NCI-H1930 (cell line): Measurements from ENCODE around the gene CRIP3.
"Not testable (repeated sequence)": the region's sequence is repeated elsewhere in the genome, so short reads cannot be mapped to it uniquely, and the experiment has no call there.

ENCODE experiments used
- DNase-seq, 2 experiments: peaks; one replicate each; lab custom pipeline; 2025; lab: John Stamatoyannopoulos, UW

CRIP3 gene

GRCh38 chr6:43308101-43308989, at the start of gene CRIP3:
TSS of gene CRIP3 (minus strand) at chr6:43308826. CDS start at chr6:43308792, 34 bp downstream.
- peak in 1 of 2 experiments; percentile 33 for DNase-seq

DNA sequence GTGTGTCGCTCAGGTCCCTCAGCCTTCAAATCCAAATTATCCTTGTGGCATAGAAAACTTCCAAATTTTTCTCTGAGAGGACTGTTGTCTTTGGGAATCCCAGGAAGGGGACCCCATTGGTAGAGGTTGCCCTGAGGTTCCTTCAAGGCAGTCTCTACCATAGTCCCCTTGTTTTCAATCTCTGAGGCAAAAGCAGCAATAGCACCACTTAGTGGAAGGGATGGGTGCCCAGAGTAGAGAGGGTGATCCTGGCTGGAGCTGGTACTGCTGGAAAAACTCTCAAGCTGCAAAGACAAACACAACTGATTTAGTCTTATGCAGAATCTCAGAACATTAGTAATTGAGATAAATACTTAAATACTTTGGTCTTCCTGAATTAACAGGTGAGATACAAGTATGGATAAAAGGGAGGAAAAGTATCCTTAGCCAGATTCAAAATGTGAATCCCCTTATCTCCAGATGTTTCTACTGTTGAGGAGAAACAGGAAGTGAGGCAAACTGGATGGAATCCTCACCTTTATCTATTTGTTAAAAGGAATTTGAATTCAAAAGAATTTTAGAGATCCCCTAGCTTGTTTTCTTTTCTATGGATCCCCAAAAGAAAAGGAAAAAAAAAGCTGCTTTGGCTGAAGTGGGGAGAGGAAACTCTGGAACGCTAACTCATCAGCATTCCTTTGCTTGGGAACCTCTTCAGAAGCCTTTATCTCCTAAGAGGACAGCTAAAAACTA, 47.4 kb upstream of the CRIP3 start:
- no peak for DNase-seq

DNA sequence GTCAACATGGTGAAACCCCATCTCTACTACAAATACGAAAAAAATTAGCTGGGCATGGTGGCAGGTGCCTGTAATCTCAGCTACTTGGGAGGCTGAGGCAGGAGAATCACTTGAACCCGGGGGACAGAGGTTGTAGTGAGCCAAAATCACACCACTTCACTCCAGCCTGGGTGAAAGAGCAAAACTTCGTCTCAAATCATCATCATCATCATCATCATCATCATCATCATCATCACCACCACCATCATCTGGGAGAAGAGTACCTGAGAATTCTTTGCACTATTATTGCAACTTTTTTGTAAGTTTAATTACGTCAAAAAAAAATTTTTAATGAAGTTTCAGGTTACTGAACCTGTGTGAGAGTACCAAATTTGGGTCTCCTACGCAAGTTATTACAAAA, 43.3 kb upstream of the CRIP3 start:
- not testable (repeated sequence) for DNase-seq

DNA sequence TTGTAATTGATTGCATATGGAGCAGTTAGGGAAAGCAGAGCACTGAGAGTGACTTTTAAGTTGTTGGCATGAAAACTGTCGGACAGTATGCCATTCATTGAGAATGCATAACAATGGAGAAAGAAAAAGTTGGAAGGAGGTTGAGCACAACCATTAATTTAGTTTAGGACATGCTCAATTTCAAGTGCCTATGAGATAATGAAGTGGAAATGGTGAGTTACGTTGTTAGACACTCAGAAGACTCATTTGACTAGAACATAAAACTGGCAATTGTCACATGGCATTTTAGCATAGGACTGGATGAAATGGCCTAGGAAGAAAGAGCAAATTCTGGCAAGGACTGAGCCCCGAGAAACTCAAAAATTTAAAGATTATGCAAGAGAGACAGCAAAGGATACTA, 38.8 kb upstream of the CRIP3 start:
- no peak for DNase-seq

- no peak for DNase-seq
Observed at GRCh38 chr6:43347021-43347420, 38.4 kb upstream of the CRIP3 start.

DNA sequence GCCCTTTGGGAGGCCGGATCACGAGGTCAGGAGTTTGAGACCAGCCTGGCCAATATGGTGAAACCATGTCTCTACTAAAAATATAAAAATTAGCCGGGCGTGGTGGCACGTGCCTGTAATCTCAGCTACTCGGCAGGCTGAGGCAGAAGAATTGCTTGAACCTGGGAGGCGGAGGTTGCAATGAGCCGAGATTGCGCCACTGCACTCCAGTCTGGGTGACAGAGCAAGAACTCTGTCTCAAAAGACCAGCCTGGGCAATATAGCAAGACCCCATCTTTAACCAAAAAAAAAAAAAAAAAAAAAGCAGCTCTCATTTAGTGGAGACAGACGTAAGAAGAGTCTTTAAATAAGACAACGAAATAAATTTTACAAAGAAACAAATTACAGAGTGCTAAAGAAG, 37.6 kb upstream of the CRIP3 start:
- not testable (repeated sequence) for DNase-seq

GRCh38 chr6:43339168-43339567, 30.5 kb upstream of the CRIP3 start:
- no peak for DNase-seq

DNA sequence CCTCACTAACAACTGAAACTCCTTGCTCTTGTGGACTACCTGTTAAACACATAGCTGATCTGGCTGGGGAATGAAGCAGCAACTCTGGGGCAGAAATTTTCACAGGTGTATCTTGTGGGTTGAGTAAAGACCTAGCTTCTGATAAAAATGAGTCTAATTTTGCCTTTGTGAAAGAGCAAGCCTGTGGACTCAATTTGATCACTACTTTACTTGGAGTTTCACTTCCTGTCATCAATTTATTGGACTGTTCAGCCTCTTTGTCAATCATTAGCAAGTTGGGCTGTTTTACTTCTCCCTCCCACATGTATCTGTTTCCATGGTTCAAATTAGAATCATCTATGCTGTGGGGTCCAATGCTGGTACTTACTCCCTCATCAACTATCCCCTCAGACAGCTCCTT, 29.6 kb upstream of the CRIP3 start:
- no peak for DNase-seq

- DNase-seq: no peak
Observed at GRCh38 chr6:43336382-43336781, 27.8 kb upstream of the CRIP3 start.

DNA sequence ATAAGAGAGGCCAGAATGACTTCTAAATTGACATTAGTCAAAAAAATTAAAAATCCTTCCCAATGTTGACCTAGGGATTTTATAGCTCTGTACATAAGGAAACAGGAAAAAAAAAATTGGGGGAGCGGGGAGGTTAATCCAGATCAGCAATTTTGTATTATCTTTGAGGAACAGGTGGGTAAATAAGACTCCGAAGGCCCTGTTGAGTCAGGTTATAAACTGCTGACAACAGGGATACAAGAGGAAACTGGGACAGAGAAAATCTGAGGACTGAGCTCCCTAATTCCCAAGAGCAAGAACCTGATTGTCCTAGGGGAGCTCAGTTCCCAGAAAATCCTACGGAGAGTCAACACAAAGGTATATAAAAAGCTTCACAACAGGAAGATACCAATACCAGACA, 26.8 kb upstream of the CRIP3 start:
- no peak for DNase-seq

DNA sequence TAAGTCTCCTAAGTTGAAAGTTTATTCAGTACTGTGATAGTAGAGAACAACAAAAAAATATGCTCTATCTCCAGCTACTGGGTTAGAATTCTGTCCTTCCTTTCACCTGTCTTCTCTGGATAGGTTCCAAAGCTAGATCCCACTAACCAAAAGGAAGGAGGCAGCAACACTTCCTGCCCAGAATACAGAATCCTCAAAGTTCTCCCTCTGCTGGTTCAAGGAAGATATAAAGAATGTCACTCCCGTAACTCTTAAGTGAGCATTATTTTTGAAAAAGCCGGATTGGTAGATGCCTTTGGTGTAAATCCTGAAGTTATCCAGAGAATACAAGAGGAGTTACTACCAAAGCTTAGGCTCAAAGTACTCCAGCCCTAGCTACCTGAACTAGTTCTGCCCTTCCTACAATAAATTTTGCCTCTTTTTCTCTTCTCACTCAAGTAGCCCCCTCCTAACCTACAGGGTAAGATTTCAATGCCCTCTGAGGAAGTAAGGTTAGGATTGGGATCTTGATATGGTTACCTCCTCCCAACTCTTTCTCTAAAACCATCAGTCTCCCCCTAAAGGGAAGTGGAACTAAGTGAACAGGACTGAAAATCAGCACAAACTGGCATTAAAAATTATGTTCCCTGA, 26.0 kb upstream of the CRIP3 start:
- no peak for DNase-seq

- DNase-seq: no peak
Observed at GRCh38 chr6:43331891-43332290, 23.3 kb upstream of the CRIP3 start.

DNA sequence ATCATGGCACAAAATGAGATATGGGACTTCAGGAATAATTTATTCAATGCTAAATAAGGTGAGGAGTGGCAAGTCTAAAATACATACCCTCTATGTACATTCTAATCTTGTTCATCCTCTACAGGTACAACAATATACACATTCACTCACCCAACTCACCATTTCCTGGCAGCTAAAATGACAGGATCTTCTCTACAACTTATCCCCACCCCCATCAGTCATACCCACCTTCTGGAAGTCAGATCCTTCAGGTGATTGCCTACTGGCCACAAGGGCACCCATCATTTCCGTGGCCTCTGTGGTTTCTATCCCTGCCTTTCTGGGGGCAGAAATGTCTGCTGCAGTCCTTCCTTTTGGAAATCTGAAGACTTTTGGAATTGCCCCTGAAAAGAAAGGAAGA, 22.8 kb upstream of the CRIP3 start:
- DNase-seq: no peak

DNA sequence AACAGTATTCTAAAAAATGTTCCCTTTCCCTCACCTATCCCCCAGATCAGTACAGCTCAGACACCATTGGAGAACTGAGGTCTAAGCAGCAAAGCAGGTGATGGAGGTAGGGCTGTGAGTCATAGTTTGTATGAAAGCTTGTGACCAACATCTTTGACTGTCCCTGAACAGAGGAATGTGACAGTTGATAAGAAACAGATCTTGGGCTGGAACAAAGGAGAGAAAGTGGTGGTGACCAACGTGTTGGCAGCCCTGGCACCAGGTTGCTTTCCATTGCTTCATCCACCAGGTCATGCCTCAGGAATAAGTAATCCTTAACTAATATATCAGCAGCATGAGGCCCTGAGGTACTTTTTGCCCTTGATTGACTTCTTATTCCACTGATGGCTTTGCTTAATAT, 19.9 kb upstream of the CRIP3 start:
- DNase-seq: no peak

DNA sequence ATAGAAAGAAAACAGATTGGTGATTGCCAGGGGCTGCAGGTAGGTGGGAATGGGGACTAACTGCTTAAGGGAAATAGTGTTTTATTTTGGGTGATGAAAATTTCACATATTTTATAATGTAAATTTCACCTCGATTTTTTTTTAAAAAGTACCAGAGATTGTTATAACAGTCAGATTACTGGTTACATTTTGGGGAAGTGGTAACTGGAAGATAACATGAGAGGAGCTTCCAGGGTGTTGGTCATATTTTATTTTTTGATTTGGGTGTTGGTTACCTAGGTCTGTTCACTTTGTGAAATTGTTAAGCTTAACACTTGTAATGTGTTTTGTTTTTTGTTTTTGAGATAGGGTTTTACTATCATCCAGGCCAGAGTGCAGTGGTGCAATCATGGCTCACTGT, 17.2 kb upstream of the CRIP3 start:
- no peak for DNase-seq

- DNase-seq: no peak
Observed at GRCh38 chr6:43318011-43318410, 9.4 kb upstream of the CRIP3 start.

DNA sequence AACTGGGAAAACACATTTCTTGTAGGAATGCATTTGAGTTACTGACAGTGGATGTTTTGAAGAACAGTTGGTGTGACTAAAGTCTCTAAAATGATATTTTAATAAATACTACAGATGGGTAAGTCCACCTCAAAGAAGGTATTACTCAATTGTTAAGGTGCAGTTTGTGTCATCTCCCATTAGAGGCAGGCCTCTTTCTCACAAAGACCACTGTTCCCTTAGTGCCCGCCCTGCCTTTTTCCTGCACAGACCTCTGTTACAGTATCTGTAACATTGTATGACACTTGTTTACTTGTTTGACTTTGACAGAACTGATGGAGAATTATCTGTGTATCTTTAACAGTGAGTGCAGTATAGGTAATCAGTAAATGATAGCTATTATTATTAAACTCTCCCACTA, 5.2 kb upstream of the CRIP3 start:
- no peak for DNase-seq

DNA sequence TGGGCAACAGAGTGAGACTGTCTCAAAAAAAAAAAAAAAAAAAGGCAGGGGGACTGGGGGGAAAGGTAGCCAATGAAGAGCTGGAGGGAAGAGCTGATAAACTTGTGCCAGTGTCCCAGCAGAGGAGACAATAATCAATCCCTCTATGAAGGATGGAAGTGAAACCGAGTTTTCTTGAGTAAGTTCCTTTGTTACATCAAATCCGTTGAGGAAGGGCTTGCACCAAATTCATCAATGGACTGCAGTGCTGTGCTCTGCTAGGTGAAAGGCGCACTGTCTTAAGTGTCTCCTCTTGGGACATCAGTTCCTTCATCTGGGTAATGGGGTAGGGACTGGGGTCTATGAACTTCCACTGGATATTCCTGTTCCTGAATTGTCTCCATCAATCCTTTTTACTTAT, 3.0 kb upstream of the CRIP3 start:
- DNase-seq: no peak

GRCh38 chr6:43310624-43311023, 2.0 kb upstream of the CRIP3 start:
- DNase-seq: no peak

DNA sequence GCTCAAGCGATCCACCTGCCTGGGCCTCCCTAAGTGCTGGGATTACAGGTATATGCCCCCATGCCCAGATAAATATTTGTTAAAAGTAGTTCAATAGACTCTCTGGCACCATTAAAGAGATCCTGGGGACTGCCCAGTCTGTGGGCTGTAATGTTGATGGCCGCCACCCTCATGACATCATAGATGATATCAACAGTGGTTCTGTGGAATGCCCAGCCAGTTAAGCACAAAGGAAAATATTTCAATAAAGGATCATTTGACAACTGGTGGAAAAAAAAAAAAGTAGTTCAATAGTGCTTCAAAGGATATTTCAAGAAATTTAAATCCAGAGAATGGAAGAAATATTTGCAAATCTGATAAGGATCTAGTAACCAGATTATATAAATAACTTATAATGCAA, 1.5 kb upstream of the CRIP3 start:
- DNase-seq: no peak

- DNase-seq: no peak
Observed at GRCh38 chr6:43308990-43309477, 408 bp upstream of the CRIP3 start.

DNA sequence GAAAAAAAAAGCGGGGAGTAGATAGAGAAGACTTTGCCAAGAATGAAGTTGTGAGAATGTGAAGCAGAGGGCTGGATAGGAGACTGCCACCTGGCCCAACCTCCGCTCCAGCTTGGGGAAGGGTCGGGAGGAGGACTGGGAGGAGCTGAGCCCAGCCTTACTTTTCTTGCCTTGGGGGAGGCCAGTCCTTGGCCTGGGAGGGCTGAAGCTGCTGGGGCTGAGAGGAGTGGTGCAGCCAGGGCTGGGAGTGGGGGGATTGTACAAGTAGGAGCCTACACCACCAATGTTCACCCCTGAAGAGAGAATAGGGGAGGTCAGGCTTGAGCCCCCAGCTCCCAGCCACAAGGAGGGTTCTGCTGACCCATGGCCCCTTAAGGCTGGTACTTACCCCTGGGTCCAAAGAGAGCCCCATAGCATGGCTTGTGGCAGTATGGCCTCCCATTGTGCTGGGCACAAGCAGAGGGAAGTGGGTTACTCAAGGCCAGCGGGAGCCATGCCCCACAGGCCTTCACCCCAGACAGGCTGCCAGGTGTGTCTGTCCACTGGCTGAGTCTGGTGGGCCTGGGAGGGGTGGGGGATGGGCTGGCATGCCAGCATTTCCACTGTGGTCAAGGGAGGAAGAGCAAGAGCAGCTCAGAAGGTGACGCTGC, 1.1 kb downstream of the CRIP3 start:
- DNase-seq: no peak
